ENCODE measurements around the gene QSOX2. TPM values are rescaled to one million over a fixed set of nuclear protein-coding genes. Genes with fewer than 3 reads are reported as not detected.

QSOX2 gene
- polyA plus RNA-seq, 5 donors = 9.1 to 12.5 (median 11.9) TPM

DNA sequence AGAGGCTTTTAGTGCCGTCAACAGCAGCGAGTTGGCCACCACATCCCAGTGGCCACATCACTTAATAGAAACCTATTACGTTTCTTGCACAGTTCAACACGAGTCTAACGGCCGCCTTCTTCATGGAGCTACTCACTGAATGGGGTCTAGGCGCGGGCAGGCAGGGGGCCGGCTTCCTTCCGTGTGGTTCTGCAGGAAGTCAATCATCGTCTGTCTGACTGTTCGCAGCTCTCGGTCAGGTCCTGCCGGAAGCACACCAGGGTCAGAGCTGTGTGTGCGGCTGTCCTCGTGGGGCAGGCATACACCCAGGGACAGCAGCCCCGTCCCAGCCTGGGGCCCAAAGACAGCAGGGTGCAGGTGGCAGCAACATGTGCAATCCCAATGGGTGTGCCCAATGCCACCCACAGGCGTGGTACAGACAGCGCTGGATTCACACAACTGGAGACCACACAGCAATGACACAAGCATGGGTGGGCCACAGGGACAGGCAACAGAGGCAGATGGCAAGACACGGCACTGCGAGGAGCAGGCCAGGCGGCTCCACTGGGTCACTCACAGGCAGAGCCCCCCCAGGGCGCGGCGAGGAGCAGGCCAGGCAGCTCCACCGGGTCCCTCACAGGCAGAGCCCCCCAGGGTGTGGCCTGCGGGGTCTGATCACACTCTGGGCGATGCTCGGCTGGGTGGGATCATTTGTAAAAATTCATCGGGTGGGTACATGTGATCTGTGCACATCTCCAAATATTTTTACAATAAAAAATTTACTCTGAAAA, 21.6 kb downstream of the QSOX2 start:
- no peak for DNase-seq

- no peak for DNase-seq
Observed at GRCh38 chr9:136222906-136223285, 22.7 kb downstream of the QSOX2 start.

GRCh38 chr9:136222166-136222905, 23.3 kb downstream of the QSOX2 start:
- no peak for DNase-seq

- DNase-seq = no peak
Observed at GRCh38 chr9:136220017-136220729, 25.4 kb downstream of the QSOX2 start.

- DNase-seq = no peak
Observed at GRCh38 chr9:136219276-136219675, 26.3 kb downstream of the QSOX2 start.

DNA sequence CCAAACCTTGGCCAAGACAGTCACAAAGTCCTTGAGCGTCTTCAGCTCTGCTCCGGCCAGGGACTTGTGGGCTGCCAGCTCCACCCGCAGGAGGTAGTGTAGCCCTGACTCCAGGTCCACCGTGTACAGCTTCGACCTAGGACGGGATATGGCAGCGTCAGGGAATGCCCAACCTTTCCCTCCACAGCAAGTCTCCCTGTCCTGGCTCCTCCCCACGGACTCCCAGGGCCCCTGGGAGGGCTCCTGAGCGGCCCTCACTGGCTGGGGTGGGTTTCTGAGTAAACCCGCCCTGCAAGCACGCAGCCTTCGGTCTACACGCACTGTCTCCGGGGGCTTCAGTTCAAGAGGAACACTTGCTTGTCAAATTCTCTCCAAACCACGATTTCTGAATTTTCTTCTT, 26.9 kb downstream of the QSOX2 start:
- no peak for DNase-seq

GRCh38 chr9:136218271-136218670, 27.3 kb downstream of the QSOX2 start:
- no peak for DNase-seq

DNA sequence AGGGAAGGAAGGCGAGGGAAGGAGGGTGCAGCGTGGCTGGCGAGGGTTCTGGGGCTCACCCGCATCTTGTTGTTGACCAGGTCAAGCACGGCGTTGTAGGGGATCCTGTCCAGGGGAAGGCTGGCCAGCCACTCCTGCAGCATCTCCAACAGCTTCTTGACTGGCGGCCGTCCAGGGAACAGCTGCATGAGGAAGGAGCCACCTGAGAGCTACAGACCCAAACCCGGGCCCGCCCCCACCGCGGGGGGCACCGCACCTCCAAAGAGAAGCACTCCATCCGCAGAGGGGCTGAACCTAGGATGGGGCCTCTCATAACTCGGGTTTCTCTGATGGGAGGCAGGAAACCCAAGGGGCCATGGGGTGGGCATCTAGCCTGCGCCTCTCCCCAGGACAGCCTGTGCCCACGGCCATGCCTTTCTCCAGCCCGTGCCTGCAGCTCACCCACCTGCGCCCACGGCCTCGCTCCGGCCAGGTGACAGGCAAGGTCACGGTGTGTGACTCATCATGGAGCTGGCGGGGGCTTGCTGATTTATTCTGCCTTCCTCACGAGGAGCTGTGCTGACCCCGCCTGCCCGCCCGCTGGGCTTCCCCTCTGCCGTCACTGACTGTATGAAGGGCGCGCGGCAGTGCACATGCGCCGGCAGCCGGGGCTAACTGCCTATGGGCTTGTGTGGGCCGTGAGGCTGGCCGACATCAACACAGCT, 28.9 kb downstream of the QSOX2 start:
- DNase-seq = no peak

- no peak for DNase-seq
Observed at GRCh38 chr9:136213733-136214132, 31.9 kb downstream of the QSOX2 start.

GRCh38 chr9:136212345-136212950, 33.2 kb downstream of the QSOX2 start:
- DNase-seq = no peak

- DNase-seq = no peak
Observed at GRCh38 chr9:136211441-136212344, 33.9 kb downstream of the QSOX2 start.

DNA sequence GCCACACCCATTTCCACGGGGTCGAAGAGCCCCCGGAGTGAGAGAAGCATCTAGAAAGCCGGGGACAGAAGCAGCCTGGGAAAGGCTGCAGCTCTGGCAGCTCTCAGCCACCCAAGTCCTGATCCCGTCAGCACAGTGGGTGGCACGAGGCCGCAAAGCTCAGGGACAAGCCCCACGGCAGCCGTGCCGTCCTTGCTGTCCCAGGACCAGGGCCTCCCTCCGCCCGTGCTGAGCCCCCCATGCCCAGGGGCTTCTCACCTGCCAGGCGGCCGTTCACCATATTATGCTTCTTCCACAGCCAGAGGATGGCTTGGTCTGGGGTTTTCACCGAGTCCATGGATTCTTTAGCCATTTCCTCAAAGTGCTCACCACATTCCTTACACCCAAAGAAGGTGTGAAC, 34.6 kb downstream of the QSOX2 start:
- no peak for DNase-seq

GRCh38 chr9:136210276-136210675, 35.3 kb downstream of the QSOX2 start:
- no peak for DNase-seq

GRCh38 chr9:136209786-136210185, 35.8 kb downstream of the QSOX2 start:
- no peak for DNase-seq

DNA sequence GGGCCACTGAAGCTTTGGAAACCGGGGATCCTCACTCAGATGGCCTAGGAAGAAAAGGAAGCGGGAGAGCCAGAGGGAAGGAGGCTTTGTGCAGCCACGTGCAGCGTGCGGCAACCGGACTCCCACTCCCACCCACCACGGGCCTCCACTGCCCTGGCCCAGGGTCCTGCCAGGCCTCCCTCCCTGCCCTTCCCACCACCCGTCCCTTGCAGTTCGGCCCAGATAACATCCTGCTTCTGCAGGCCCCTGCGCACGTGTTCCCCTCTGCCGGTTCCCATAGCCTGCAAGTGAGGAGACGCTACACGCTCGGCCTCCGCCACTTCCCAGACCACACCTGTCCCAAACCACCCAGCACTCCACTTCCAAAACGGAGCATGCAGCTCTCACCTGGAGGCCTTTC, 36.4 kb downstream of the QSOX2 start:
- DNase-seq = no peak

DNA sequence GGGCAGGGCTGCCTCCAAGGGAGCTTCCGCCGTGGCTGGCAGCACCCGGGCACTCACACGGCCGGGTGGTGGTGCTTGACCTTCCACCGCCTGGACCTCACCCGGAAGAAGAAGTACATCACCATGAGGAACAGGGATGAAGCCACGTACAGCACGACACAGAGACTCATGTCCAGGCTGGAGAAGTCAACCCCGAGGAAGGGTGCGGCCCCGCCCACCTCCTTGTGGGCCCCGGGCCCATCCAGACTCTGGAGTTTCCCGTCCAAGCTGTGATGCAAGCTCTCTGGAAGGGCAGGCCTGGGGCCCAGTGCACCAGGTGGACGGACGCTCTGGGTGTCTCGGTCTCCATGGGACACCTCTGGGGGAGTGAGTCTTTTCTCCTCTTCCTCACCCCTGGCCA, 36.9 kb downstream of the QSOX2 start:
- no peak for DNase-seq

DNA sequence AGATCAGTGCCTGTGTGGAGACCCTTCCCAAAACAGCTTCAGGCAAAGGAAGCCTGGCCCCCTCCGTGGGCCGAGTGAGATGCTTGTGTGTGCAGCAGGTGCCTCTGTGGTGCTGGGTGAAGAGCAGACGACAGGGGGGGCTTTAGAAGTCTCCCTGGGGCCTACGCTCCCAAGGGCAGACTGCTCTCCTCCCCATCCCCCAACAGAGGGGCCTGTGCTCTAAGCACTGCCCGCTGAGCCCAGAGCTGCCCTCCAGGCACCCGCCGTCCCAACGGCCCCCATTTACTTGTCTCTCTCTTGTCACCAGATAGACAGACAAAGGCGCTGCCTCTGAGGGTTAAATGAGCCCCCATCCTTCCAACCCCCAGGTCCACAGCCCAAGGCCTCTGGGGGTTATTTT, 38.0 kb downstream of the QSOX2 start:
- DNase-seq = no peak

DNA sequence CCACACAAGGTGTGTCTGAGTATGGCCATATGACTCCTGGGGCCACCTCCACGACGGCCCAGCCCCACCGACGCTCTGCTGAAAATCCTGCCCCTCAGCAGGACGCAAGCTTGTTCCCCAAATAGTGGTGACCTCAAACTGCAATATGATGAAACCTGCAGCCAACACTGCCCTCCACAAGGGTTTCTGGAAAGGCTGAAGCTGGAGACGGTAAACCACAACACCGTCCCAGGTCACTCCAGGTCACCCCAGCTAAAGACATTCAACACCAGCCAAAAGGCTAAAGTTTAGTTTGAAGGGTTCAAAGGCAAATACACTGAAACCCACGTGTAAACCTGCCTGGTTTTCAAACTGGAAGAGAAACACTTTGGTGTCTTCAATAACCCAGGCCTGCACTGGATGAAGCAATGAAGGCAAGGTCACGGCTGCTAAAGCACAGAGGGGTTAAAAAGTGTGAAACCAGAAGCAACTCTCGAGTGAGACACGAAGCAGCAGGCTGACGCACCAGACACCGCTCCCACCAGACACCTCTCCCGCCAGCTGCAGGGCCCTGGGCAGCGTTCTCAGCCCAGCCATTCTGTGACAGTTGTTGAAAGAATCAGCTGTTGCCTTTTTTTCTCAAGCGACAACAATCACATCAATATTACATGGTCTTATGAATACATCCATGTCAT, 38.9 kb downstream of the QSOX2 start:
- no peak for DNase-seq

DNA sequence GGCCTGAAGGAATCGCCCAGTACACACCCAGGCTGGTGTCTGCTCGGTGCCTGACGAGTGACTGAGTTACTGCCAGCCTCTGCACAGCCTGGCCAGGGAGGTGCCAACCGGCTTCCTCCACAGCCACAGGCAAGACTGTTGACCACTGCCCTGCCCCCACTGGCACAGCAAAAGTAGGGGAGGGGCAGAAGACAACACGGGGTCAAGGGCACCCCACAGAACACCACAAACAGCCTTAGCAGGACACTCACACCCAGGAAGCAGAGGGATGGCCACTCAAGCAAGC, 40.0 kb downstream of the QSOX2 start:
- no peak for DNase-seq

All from right lung (tissue), 5 donors.